ENCODE data around the gene CLTRN. TPM values are rescaled to one million over a fixed set of nuclear protein-coding genes. Genes with fewer than 3 reads are reported as not detected.

Gene CLTRN
- total and polyA plus RNA-seq, 2 of the 13 experiments (the other 11 are each of a cell fraction or from before 2014, with no cell fraction given) = 0.37 to 0.53 TPM

GRCh38 chrX:15675490-15675921 is 10.9 kb upstream of the CLTRN start (continued):
- TF ChIP-seq ZFYVE20 (CRISPR knock-in tag; IDR thresholded peaks at IDR 0.05; ENCODE audit: borderline replicate concordance, low read depth) (no peak), SMAD9 (CRISPR knock-in tag; IDR thresholded peaks at IDR 0.05) (no peak), CBX1 (IDR thresholded peaks at IDR 0.05; ENCODE audit: low read depth) (peak; percentile 33), ZNF224 (CRISPR knock-in tag; IDR thresholded peaks at IDR 0.05) (no peak), NFYC (CRISPR knock-in tag; IDR thresholded peaks at IDR 0.05) (no peak), SMAD3 (CRISPR knock-in tag; IDR thresholded peaks at IDR 0.05) (no peak), ZNF530 (CRISPR knock-in tag; IDR thresholded peaks at IDR 0.05; ENCODE audit: low read depth) (no peak), ZNF451 (CRISPR knock-in tag; IDR thresholded peaks at IDR 0.05) (no peak), EEA1 (CRISPR knock-in tag; IDR thresholded peaks at IDR 0.05; ENCODE audit: borderline replicate concordance) (no peak), HOXA3 (CRISPR knock-in tag; IDR thresholded peaks at IDR 0.05) (peak; percentile 90), HDAC2 (CRISPR knock-in tag; IDR thresholded peaks at IDR 0.05) (no peak), THAP9 (CRISPR knock-in tag; IDR thresholded peaks at IDR 0.05; ENCODE audit: borderline replicate concordance) (peak; percentile 93), TRAFD1 (CRISPR knock-in tag; IDR thresholded peaks at IDR 0.05; ENCODE audit: borderline replicate concordance) (no peak)
- TF ChIP-seq, protein P1, sequence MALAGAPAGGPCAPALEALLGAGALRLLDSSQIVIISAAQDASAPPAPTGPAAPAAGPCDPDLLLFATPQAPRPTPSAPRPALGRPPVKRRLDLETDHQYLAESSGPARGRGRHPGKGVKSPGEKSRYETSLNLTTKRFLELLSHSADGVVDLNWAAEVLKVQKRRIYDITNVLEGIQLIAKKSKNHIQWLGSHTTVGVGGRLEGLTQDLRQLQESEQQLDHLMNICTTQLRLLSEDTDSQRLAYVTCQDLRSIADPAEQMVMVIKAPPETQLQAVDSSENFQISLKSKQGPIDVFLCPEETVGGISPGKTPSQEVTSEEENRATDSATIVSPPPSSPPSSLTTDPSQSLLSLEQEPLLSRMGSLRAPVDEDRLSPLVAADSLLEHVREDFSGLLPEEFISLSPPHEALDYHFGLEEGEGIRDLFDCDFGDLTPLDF (CRISPR knock-in tag; IDR thresholded peaks at IDR 0.05) = no peak
- TF ChIP-seq, protein P2, sequence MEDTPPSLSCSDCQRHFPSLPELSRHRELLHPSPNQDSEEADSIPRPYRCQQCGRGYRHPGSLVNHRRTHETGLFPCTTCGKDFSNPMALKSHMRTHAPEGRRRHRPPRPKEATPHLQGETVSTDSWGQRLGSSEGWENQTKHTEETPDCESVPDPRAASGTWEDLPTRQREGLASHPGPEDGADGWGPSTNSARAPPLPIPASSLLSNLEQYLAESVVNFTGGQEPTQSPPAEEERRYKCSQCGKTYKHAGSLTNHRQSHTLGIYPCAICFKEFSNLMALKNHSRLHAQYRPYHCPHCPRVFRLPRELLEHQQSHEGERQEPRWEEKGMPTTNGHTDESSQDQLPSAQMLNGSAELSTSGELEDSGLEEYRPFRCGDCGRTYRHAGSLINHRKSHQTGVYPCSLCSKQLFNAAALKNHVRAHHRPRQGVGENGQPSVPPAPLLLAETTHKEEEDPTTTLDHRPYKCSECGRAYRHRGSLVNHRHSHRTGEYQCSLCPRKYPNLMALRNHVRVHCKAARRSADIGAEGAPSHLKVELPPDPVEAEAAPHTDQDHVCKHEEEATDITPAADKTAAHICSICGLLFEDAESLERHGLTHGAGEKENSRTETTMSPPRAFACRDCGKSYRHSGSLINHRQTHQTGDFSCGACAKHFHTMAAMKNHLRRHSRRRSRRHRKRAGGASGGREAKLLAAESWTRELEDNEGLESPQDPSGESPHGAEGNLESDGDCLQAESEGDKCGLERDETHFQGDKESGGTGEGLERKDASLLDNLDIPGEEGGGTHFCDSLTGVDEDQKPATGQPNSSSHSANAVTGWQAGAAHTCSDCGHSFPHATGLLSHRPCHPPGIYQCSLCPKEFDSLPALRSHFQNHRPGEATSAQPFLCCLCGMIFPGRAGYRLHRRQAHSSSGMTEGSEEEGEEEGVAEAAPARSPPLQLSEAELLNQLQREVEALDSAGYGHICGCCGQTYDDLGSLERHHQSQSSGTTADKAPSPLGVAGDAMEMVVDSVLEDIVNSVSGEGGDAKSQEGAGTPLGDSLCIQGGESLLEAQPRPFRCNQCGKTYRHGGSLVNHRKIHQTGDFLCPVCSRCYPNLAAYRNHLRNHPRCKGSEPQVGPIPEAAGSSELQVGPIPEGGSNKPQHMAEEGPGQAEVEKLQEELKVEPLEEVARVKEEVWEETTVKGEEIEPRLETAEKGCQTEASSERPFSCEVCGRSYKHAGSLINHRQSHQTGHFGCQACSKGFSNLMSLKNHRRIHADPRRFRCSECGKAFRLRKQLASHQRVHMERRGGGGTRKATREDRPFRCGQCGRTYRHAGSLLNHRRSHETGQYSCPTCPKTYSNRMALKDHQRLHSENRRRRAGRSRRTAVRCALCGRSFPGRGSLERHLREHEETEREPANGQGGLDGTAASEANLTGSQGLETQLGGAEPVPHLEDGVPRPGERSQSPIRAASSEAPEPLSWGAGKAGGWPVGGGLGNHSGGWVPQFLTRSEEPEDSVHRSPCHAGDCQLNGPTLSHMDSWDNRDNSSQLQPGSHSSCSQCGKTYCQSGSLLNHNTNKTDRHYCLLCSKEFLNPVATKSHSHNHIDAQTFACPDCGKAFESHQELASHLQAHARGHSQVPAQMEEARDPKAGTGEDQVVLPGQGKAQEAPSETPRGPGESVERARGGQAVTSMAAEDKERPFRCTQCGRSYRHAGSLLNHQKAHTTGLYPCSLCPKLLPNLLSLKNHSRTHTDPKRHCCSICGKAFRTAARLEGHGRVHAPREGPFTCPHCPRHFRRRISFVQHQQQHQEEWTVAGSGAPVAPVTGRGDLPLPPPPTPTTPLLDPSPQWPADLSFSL (CRISPR knock-in tag; IDR thresholded peaks at IDR 0.05) = no peak
- TF ChIP-seq, protein P3, sequence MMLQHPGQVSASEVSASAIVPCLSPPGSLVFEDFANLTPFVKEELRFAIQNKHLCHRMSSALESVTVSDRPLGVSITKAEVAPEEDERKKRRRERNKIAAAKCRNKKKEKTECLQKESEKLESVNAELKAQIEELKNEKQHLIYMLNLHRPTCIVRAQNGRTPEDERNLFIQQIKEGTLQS (CRISPR knock-in tag; IDR thresholded peaks at IDR 0.05) = no peak

Measured in HepG2 (cell line).